ENCODE data around the gene SLC12A2. TPM values are rescaled to one million over a fixed set of nuclear protein-coding genes. Genes with fewer than 3 reads are reported as not detected.

The SLC12A2 gene
- total RNA-seq, 1 experiment from 2014 or later = 41.2 TPM

- TF ChIP-seq CEBPB (IDR thresholded peaks at IDR 0.05; ENCODE audit: low read depth) (peak; percentile 35; the same call in 1 of the 2 replicates), EGR1 (IDR thresholded peaks at IDR 0.05; ENCODE audit: low read depth) (no peak), CTCF (IDR thresholded peaks at IDR 0.05 in 2 of 3, conservative IDR thresholded peaks at IDR 0.05 in 1 of 3; ENCODE audit: borderline replicate concordance in 1 of 3, insufficient read depth in 1 of 3, low read depth in 2 of 3, low read length in 2 of 3) (no peak), ZNF274 (IDR thresholded peaks at IDR 0.05; ENCODE audit: low read depth, low read length) (no peak), EZH2 (IDR thresholded peaks at IDR 0.05) (no peak), ATF3 (IDR thresholded peaks at IDR 0.05) (no peak), POLR2AphosphoS5 (IDR thresholded peaks at IDR 0.05; ENCODE audit: low read depth, low read length) (peak; percentile 35; the same call in 1 of the 2 replicates)
These were observed 44.9 kb upstream of the SLC12A2 start (continued) for GRCh38 chr5:128038643-128039042.

GRCh38 chr5:128040927-128041326 is 42.6 kb upstream of the SLC12A2 start:
- H3K79me2 ChIP-seq (ENCODE audit: insufficient read depth, low read length) = no peaks in the 10 kb centered on the region
- peak overlapping the region; percentile 83; the same call in 1 of the 2 replicates for H3K27ac ChIP-seq (ENCODE audit: low read depth, low read length)
- ChIA-PET RAD21 (ENCODE audit: low non-redundant PET in 1 of 2, low total read pairs in 2 of 2, uncharacterized antibody in 2 of 2, unreplicated experiment in 2 of 2) (no interaction called here), CTCF (no interaction called here), POLR2A (interaction anchor here (0.8 kb wide), 1 partner anchor 41 kb away, joined by 4 read pairs; no protein-coding TSS in a partner anchor)
- no peak overlapping the region for H3K4me3 ChIP-seq (replicated peaks in 1 of 2; ENCODE audit: low read depth in 1 of 2, low read length in 2 of 2)
- no peaks in the 10 kb centered on the region; a peak in 1 of 4 replicates for H3K36me3 ChIP-seq (ENCODE audit: control insufficient read depth in 1 of 2, insufficient read depth in 2 of 2, low read length in 2 of 2)
- ATAC-seq (no peak), DNase-seq (ENCODE audit: low read depth, low spot score) (no peak)
- no peaks in the 10 kb centered on the region for H3K9me2 ChIP-seq (ENCODE audit: insufficient read depth)
- H3K4me1 ChIP-seq (ENCODE audit: control insufficient read depth in 1 of 2, insufficient read depth in 2 of 2, low read length in 2 of 2) = peaks cover 38 to 51% of the 10 kb centered on the region in 2 experiments
- TF ChIP-seq ZFX (IDR thresholded peaks at IDR 0.05) (no peak), ELF1 (IDR thresholded peaks at IDR 0.05; ENCODE audit: borderline replicate concordance, low read depth) (no peak), EGR1 (IDR thresholded peaks at IDR 0.05; ENCODE audit: low read depth) (no peak), POLR2A (IDR thresholded peaks at IDR 0.05; ENCODE audit: borderline replicate concordance, extremely low read depth, insufficient read depth, insufficient read length) (no peak), POLR2AphosphoS5 (IDR thresholded peaks at IDR 0.05; ENCODE audit: low read depth, low read length) (no peak), SRF (IDR thresholded peaks at IDR 0.05; ENCODE audit: low read depth) (no peak), ZNF274 (IDR thresholded peaks at IDR 0.05; ENCODE audit: low read depth, low read length) (no peak), TCF7L2 (IDR thresholded peaks at IDR 0.05; ENCODE audit: borderline replicate concordance, extremely low read depth, insufficient read depth, insufficient read length) (no peak), CTCF (IDR thresholded peaks at IDR 0.05 in 2 of 3, conservative IDR thresholded peaks at IDR 0.05 in 1 of 3; ENCODE audit: borderline replicate concordance in 1 of 3, insufficient read depth in 1 of 3, low read depth in 2 of 3, low read length in 2 of 3) (no peak), REST (IDR thresholded peaks at IDR 0.05; ENCODE audit: low read depth) (no peak)
- H3K9ac ChIP-seq (ENCODE audit: low read length) = no peak overlapping the region
- BruUV-seq (replicated peaks) = no TSS peak
- H2AFZ ChIP-seq (ENCODE audit: low read depth, low read length, poor library complexity, severe bottlenecking) = no peak overlapping the region
- H4K20me1 ChIP-seq (ENCODE audit: insufficient read depth) = no peaks in the 10 kb centered on the region
- intact Hi-C loops (cut with micrococcal nuclease) = no loop called here
- no peaks in the 10 kb centered on the region for H3K27me3 ChIP-seq (ENCODE audit: insufficient read depth, low read length)
- peak overlapping the region; percentile 68; the same call in 1 of the 2 replicates for H3K4me2 ChIP-seq (ENCODE audit: low read length)
- no peaks in the 10 kb centered on the region for H3K9me3 ChIP-seq (ENCODE audit: control insufficient read depth in 1 of 2, insufficient read depth in 1 of 2, low read depth in 1 of 2, low read length in 2 of 2)

Measured in HCT116 (cell line).